ENCODE measurements around the gene CEP120.
"Not testable (repeated sequence)": the region's sequence is repeated elsewhere in the genome, so short reads cannot be mapped to it uniquely, and the experiment has no call there.

CEP120 gene

DNA sequence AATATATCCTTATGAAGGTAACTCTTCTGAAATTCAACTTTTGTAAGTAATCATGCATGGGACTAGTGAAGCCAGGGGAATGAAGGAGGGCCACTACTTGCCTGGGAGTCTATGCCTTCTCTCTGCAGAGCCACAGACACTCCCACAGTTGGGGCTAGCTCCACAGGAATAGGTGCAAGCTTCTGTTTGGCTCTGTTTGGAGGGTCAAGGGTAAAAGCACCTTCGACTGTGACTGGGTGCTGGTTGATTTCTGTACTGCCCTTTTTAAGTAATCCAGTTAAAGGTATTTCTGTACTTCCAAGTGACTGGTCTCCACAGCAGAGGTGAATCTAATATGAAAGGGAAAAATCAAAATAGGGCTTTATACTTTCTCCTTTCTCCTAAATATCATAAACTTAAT, 32.2 kb downstream of the CEP120 start:
- no peak for DNase-seq (ENCODE audit: low read depth in 1 of 2, low spot score in 1 of 2)

DNA sequence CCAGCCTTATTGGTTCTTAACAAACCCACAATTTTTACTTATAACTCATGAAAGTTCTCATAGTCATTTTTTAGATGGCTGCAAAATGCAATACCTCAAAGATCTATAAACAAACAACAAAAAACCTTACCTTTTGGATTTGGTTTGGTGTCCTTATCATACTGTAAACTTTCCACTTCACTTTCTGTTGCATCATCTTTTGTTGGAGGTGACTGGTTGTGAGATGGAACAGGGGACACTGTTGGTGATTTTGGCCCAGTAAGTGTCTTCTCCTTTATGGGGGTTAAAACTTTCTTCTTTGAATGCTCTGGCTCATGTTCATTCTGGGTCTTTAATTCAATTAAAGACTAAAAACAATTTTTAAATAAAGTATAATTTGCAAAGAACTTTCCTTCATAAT, 33.4 kb downstream of the CEP120 start:
- DNase-seq (ENCODE audit: low read depth in 1 of 2, low spot score in 1 of 2), result no peak

GRCh38 chr5:123387313-123387712, 35.9 kb downstream of the CEP120 start:
- DNase-seq (ENCODE audit: low read depth in 1 of 2, low spot score in 1 of 2), result no peak

- no peak for DNase-seq (ENCODE audit: low read depth in 1 of 2, low spot score in 1 of 2)
Observed at GRCh38 chr5:123382252-123382651, 41.0 kb downstream of the CEP120 start.

GRCh38 chr5:123371575-123372179, 51.5 kb downstream of the CEP120 start:
- peak in 1 of 2 donors; percentile 1 for DNase-seq (ENCODE audit: low read depth in 1 of 2, low spot score in 1 of 2)

GRCh38 chr5:123369371-123369968, 53.7 kb downstream of the CEP120 start:
- DNase-seq (ENCODE audit: low read depth in 1 of 2, low spot score in 1 of 2), result no peak

- DNase-seq (ENCODE audit: low read depth in 1 of 2, low spot score in 1 of 2), result no peak
Observed at GRCh38 chr5:123367739-123368138, 55.5 kb downstream of the CEP120 start.

GRCh38 chr5:123365156-123365555, 58.0 kb downstream of the CEP120 start:
- no peak for DNase-seq (ENCODE audit: low read depth in 1 of 2, low spot score in 1 of 2)

DNA sequence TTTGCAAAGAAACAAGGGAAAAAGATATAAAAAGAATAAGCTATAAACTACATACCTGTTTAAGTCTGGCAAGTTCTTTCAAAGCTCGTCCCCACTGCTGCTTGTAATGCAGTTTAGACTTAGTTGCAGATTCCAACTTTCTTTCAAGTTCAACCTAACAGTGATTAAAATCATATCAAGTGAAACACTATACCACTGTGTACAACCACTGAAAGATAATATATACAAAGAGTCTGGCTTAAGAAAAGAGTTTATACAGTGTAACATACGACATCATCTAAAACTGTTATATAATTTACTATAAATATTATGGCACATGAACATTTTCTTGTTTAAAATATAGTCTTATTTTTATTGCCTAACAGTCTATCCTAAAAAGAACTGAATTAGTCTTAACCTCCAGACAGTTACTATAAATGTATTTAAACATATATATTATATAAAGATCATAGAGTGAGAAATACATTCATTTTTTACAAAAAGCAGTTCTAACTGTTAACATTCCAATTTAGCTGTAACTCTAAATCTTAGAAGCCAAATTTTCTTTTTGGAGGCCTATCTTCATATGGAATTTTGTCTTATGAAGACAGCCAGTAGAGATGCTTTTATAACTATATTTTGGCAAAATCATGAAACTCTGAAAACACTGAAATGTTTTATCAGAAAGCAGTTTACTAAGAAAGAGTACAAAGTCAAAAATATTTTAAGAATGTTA, 58.6 kb downstream of the CEP120 start:
- no peak for DNase-seq (ENCODE audit: low read depth in 1 of 2, low spot score in 1 of 2)

- DNase-seq (ENCODE audit: low read depth in 1 of 2, low spot score in 1 of 2), result no peak
Observed at GRCh38 chr5:123360910-123361309, 62.3 kb downstream of the CEP120 start.

GRCh38 chr5:123360201-123360571, 63.0 kb downstream of the CEP120 start:
- DNase-seq (ENCODE audit: low read depth in 1 of 2, low spot score in 1 of 2), result no peak

- DNase-seq (ENCODE audit: low read depth in 1 of 2, low spot score in 1 of 2), result no peak
Observed at GRCh38 chr5:123359454-123360200, 63.6 kb downstream of the CEP120 start.

- DNase-seq (ENCODE audit: low read depth in 1 of 2, low spot score in 1 of 2), result no peak
Observed at GRCh38 chr5:123358751-123359150, 64.5 kb downstream of the CEP120 start.

- no peak for DNase-seq (ENCODE audit: low read depth in 1 of 2, low spot score in 1 of 2)
Observed at GRCh38 chr5:123358304-123358703, 64.9 kb downstream of the CEP120 start.

DNA sequence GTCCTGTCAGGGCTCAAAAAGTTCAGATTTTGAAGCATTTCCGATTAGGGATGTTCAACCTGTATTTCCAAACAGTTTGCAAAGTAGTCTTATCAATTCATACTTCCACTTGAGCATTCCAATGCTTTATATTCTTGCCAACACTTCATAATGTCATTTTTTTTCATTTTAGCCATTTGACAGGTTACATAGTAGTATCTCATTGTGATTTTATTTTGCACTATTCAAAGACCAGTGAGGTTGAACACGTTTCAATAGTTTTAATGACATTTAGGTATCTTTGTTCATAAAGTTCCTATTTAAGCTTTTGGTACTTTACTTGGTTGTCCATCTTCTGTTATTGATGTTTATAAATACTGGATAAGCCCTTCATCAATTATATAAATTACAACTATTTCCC, 71.4 kb downstream of the CEP120 start:
- no peak for DNase-seq (ENCODE audit: low read depth in 1 of 2, low spot score in 1 of 2)

GRCh38 chr5:123351240-123351639, 72.0 kb downstream of the CEP120 start:
- no peak for DNase-seq (ENCODE audit: low read depth in 1 of 2, low spot score in 1 of 2)

DNA sequence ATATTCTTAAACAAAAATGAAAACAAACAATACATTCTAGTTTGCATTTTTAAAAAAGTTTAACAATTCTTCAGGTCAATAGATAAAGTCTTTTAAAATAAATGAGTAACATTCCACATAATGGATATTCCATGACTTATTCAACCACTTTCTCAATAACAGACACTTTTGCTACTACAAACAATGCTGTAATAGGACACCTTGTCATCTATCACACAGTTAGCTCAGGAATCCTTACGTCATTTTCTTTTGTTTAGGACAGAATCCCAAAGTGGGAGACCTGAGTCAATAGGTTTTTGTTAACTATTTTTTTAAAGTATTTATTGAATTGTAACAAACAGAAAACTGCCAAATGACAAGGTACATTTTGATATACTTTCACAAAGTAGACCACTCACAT, 72.5 kb downstream of the CEP120 start:
- DNase-seq (ENCODE audit: low read depth in 1 of 2, low spot score in 1 of 2), result no peak

DNA sequence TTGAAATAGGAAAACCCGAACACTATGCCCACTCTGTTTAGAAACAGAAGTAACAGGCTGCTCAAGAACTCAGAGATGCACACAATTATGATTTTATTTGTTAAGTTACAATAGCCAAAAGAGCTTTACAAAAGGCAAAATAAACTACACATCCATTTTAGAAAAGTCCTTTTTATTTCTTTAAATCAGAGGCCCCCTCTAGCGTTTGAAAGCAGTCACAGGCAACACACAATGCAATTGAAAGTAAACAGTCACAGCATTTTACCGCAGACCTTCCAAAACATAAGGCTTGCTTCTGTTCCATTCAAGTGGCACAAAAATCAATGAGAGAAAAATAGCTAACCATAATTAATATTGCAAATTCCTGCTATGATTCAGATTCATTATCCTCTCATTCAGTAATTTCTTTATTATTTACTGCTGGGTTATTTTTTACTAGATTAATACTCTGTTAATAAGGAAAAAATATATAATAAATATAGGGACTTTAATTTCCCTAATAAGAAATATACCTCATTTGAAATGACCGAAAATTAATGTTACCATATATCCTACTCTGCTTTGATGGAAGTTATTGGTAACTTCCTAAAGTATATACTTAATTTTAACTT, 78.3 kb downstream of the CEP120 start:
- no peak for DNase-seq (ENCODE audit: low read depth in 1 of 2, low spot score in 1 of 2)

DNA sequence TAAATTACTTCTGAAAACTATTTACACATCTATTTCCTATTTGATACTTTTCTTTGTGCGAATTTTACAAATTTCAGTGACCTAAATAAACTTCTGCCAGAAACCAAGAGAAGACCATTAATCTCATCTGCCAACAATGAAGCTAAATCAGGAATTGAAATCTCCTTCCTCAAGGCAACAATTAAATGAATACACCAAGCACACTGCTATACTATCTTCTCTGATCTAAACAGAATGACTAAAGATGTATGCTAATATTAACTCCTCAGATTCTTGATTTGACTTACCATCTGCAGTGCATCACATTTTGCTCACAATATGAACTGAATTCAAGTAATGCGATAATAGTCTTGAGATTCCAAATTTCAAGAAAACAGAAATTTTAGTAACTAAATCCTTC, 82.3 kb downstream of the CEP120 start:
- no peak for DNase-seq (ENCODE audit: low read depth in 1 of 2, low spot score in 1 of 2)

GRCh38 chr5:123308377-123308776, 114.8 kb downstream of the CEP120 start:
- DNase-seq (ENCODE audit: low read depth in 1 of 2, low spot score in 1 of 2), result not testable (repeated sequence)

- DNase-seq (ENCODE audit: low read depth in 1 of 2, low spot score in 1 of 2), result no peak
Observed at GRCh38 chr5:123305751-123306150, 117.5 kb downstream of the CEP120 start.
